Measurements from ENCODE around the gene ANKRD24. TPM values are rescaled to one million over a fixed set of nuclear protein-coding genes. Genes with fewer than 3 reads are reported as not detected.

Gene ANKRD24
- total and polyA plus RNA-seq, 2 of the 13 experiments (the other 11 are each of a cell fraction or from before 2014, with no cell fraction given), result 0.13 to 0.24 TPM

- peak; percentile 93 for TF ChIP-seq CTCF (CRISPR knock-in tag; IDR thresholded peaks at IDR 0.05)
- TF ChIP-seq LCORL (IDR thresholded peaks at IDR 0.05), result no peak
- TF ChIP-seq LCORL (CRISPR knock-in tag; IDR thresholded peaks at IDR 0.05), result peak; percentile 35; the same call in 1 of the 2 replicates
- TF ChIP-seq MED8 (CRISPR knock-in tag; IDR thresholded peaks at IDR 0.05; ENCODE audit: insufficient replicate concordance), result no peak
- TF ChIP-seq NFATC3 (CRISPR knock-in tag; IDR thresholded peaks at IDR 0.05), result no peak
- peak; percentile 53 for TF ChIP-seq STAG1 (CRISPR knock-in tag; IDR thresholded peaks at IDR 0.05)
- peak; percentile 50; the same call in 1 of the 2 replicates for TF ChIP-seq YEATS2 (CRISPR knock-in tag; IDR thresholded peaks at IDR 0.05; ENCODE audit: borderline replicate concordance)
- TF ChIP-seq HDAC1 (CRISPR knock-in tag; IDR thresholded peaks at IDR 0.05), result 0 out of 2 replicates have a peak, but pooled peaks have one; percentile 40
- 0 out of 2 replicates have a peak, but pooled peaks have one; percentile 4 for TF ChIP-seq ZNF460 (CRISPR knock-in tag; IDR thresholded peaks at IDR 0.05; ENCODE audit: borderline replicate concordance)
- 0 out of 2 replicates have a peak, but pooled peaks have one; percentile 39 for TF ChIP-seq ZNF720 (CRISPR knock-in tag; IDR thresholded peaks at IDR 0.05)
- no peak for TF ChIP-seq MATR3 (CRISPR knock-in tag; IDR thresholded peaks at IDR 0.05)
- no peak for TF ChIP-seq SOX6 (IDR thresholded peaks at IDR 0.05)
- 0 out of 2 replicates have a peak, but pooled peaks have one; percentile 16 for TF ChIP-seq SOX6 (CRISPR knock-in tag; IDR thresholded peaks at IDR 0.05)
- no peak for TF ChIP-seq SSRP1 (CRISPR knock-in tag; IDR thresholded peaks at IDR 0.05)
- peak; percentile 19; the same call in 1 of the 2 replicates for TF ChIP-seq ZNF580 (CRISPR knock-in tag; IDR thresholded peaks at IDR 0.05; ENCODE audit: borderline replicate concordance, low read depth)
- TF ChIP-seq, protein P1, sequence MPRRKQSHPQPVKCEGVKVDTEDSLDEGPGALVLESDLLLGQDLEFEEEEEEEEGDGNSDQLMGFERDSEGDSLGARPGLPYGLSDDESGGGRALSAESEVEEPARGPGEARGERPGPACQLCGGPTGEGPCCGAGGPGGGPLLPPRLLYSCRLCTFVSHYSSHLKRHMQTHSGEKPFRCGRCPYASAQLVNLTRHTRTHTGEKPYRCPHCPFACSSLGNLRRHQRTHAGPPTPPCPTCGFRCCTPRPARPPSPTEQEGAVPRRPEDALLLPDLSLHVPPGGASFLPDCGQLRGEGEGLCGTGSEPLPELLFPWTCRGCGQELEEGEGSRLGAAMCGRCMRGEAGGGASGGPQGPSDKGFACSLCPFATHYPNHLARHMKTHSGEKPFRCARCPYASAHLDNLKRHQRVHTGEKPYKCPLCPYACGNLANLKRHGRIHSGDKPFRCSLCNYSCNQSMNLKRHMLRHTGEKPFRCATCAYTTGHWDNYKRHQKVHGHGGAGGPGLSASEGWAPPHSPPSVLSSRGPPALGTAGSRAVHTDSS (CRISPR knock-in tag; conservative IDR thresholded peaks at IDR 0.05), result no peak
- 0 out of 2 replicates have a peak, but pooled peaks have one; percentile 19 for TF ChIP-seq ERF (CRISPR knock-in tag; IDR thresholded peaks at IDR 0.05)
- TF ChIP-seq ZNF878 (CRISPR knock-in tag; IDR thresholded peaks at IDR 0.05), result 0 out of 2 replicates have a peak, but pooled peaks have one; percentile 33
- no peak for TF ChIP-seq CENPT (CRISPR knock-in tag; IDR thresholded peaks at IDR 0.05; ENCODE audit: low read depth)
- no peak for TF ChIP-seq ZNF788 (CRISPR knock-in tag; IDR thresholded peaks at IDR 0.05; ENCODE audit: borderline replicate concordance)
- 0 out of 2 replicates have a peak, but pooled peaks have one; percentile 60 for TF ChIP-seq ZNF512 (CRISPR knock-in tag; IDR thresholded peaks at IDR 0.05)
- peak; percentile 38; the same call in 1 of the 2 replicates for TF ChIP-seq SAP130 (CRISPR knock-in tag; IDR thresholded peaks at IDR 0.05; ENCODE audit: low read depth)
- TF ChIP-seq, protein P2, sequence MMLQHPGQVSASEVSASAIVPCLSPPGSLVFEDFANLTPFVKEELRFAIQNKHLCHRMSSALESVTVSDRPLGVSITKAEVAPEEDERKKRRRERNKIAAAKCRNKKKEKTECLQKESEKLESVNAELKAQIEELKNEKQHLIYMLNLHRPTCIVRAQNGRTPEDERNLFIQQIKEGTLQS (CRISPR knock-in tag; IDR thresholded peaks at IDR 0.05), result no peak
- TF ChIP-seq, protein P3, sequence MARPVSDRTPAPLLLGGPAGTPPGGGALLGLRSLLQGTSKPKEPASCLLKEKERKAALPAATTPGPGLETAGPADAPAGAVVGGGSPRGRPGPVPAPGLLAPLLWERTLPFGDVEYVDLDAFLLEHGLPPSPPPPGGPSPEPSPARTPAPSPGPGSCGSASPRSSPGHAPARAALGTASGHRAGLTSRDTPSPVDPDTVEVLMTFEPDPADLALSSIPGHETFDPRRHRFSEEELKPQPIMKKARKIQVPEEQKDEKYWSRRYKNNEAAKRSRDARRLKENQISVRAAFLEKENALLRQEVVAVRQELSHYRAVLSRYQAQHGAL (CRISPR knock-in tag; IDR thresholded peaks at IDR 0.05; ENCODE audit: not compliant biosample characterization), result no peak
Measured at GRCh38 chr19:4186087-4186993, 3.9 kb downstream of the ANKRD24 start (continued).
